Loucy (cell line): Measurements from ENCODE around the gene COL6A2.

Experiments
- EZH2phosphoT487 ChIP-seq: fragments of 200-600 bp; IDR thresholded peaks from 2 replicates; pipeline ENCODE4 v1.6.1; 2018; ENCODE audit warnings: antibody characterized with exemption, mild to moderate bottlenecking, moderate library complexity, borderline replicate concordance
- TF ChIP-seq, protein P1 (sequence below): fragments of 200-600 bp; sonication (generic); conservative IDR thresholded peaks from 2 replicates; pipeline ENCODE4 v1.5.1; 2014; ENCODE audit warnings: mild to moderate bottlenecking, antibody characterized with exemption, low read length

DNA sequence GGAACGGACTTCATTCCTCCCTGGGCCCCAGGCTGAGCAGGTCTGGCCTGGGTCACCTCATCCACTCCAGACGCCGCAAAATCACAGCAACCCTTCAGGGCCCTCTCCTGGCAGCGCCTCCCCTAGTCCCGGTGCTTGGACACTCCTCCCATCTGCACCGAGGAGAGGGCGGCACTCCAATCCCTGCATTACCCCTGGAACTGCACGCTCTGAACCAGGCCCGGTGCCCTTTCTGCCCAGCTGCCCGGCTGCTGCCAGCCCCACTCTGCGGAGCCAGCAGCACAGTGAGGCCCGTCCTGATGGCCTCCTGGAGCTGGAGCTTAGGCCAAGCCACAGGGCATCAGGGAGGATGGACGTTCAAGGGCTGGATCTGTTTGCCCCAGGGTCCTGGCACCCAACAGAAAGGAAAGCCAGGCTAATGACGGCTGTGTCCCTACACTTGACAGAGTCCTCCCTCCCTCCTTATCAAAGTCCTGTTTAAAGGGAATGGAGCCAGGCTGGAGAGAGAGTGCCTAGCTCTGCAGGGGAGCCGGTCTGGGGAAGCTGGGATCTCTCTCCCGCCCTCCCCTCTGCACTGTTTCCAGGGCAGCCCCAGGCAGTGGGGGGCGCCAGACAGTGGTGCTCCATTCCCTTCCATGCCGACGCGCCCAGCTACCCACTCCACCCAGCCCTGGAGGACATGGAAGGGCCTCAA is 12.7 kb downstream of the COL6A2 start:
- TF ChIP-seq, protein P1, sequence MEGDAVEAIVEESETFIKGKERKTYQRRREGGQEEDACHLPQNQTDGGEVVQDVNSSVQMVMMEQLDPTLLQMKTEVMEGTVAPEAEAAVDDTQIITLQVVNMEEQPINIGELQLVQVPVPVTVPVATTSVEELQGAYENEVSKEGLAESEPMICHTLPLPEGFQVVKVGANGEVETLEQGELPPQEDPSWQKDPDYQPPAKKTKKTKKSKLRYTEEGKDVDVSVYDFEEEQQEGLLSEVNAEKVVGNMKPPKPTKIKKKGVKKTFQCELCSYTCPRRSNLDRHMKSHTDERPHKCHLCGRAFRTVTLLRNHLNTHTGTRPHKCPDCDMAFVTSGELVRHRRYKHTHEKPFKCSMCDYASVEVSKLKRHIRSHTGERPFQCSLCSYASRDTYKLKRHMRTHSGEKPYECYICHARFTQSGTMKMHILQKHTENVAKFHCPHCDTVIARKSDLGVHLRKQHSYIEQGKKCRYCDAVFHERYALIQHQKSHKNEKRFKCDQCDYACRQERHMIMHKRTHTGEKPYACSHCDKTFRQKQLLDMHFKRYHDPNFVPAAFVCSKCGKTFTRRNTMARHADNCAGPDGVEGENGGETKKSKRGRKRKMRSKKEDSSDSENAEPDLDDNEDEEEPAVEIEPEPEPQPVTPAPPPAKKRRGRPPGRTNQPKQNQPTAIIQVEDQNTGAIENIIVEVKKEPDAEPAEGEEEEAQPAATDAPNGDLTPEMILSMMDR: no peak
- no peak for TF ChIP-seq EZH2phosphoT487
